IMR-90 (cell line): ENCODE results near the gene ZSCAN5A. TPM values are rescaled to one million over a fixed set of nuclear protein-coding genes. Genes with fewer than 3 reads are reported as not detected.

Experiments
- ATAC-seq: fragments of 200-7000 bp; cut with Tn5 transposase; 2 replicates; pipeline ENCODE4 v1.9.1; 2020; ENCODE audit warnings: low read depth, mild to moderate bottlenecking, moderate library complexity
- BruUV-seq: library from RNA; stranded (reverse); fragments of 400-500 nt; replicated peaks from 2 replicates; lab custom pipeline; 2021; lab: Mats Ljungman, UMichigan
- CTCF ChIA-PET: fragments of 300-600 bp; formaldehyde crosslinking; extraction: SDS; loops from one replicate; lab custom pipeline; 2021; ENCODE audit warnings: antibody characterized with exemption; lab: Yijun Ruan, JAX
- POLR2A ChIA-PET: fragments of 300-600 bp; sonication (Branson Sonifier 250); formaldehyde crosslinking; loops from one replicate; lab custom pipeline; 2022; ENCODE audit warnings: antibody characterized with exemption; ENCODE audit not compliant: unreplicated experiment; lab: Charles Lee
- DNase-seq: peaks from one replicate; pipeline ENCODE4 v3.0.0; 2013
- H2AFZ ChIP-seq: replicated peaks from 2 replicates; pipeline ENCODE3; 2013; ENCODE audit warnings: low read length, mild to moderate bottlenecking; ENCODE audit not compliant: poor library complexity
- H2AK5ac ChIP-seq: 2 replicates; pipeline ENCODE4 v1.6.1; 2013; ENCODE audit warnings: low read depth, low read length, inconsistent platforms
- H2AK9ac ChIP-seq: replicated peaks from 2 replicates; pipeline ENCODE3; 2013; ENCODE audit warnings: mild to moderate bottlenecking, low read depth, low read length, moderate library complexity; ENCODE audit not compliant: poor library complexity
- H2BK120ac ChIP-seq: 2 replicates; pipeline ENCODE4 v1.6.1; 2013; ENCODE audit warnings: low read depth, low read length, inconsistent platforms
- H2BK15ac ChIP-seq: 3 replicates; pipeline ENCODE4 v1.6.1; 2013; ENCODE audit warnings: low read depth, low read length, inconsistent platforms
- H2BK20ac ChIP-seq: 2 replicates; pipeline ENCODE4 v1.6.1; 2013; ENCODE audit warnings: low read depth, mild to moderate bottlenecking, inconsistent platforms, low read length, moderate library complexity
- H2BK5ac ChIP-seq: 2 replicates; pipeline ENCODE4 v1.6.1; 2013; ENCODE audit warnings: mild to moderate bottlenecking, low read depth, low read length, inconsistent platforms; ENCODE audit not compliant: poor library complexity, severe bottlenecking
- H3K14ac ChIP-seq: replicated peaks from 2 replicates; pipeline ENCODE4 v1.6.1; 2013; ENCODE audit warnings: low read depth, low read length, inconsistent platforms
- H3K18ac ChIP-seq: 2 replicates; pipeline ENCODE4 v1.6.1; 2013; ENCODE audit warnings: low read depth, low read length, control low read depth
- H3K23ac ChIP-seq: 2 replicates; pipeline ENCODE4 v1.6.1; 2013; ENCODE audit warnings: low read depth, low read length, inconsistent platforms
- H3K27ac ChIP-seq: 2 replicates; pipeline ENCODE4 v1.5.1; 2013; ENCODE audit warnings: mild to moderate bottlenecking, control low read depth, low read length; ENCODE audit not compliant: insufficient read depth
- H3K27me3 ChIP-seq: 2 replicates; pipeline ENCODE4 v1.6.1; 2013; ENCODE audit warnings: low read length; ENCODE audit not compliant: control insufficient read depth, insufficient read depth
- H3K36me3 ChIP-seq: 2 replicates; pipeline ENCODE4 v1.6.1; 2013; ENCODE audit warnings: low read length, mixed read lengths; ENCODE audit not compliant: control insufficient read depth, insufficient read depth
- H3K4ac ChIP-seq: 2 replicates; pipeline ENCODE4 v1.6.1; 2013; ENCODE audit warnings: low read depth, low read length, inconsistent platforms
- H3K4me1 ChIP-seq: 2 replicates; pipeline ENCODE4 v1.6.1; 2013; ENCODE audit warnings: low read length, mixed read lengths; ENCODE audit not compliant: control insufficient read depth, insufficient read depth
- H3K4me2 ChIP-seq: 2 replicates; pipeline ENCODE4 v1.6.1; 2013; ENCODE audit warnings: low read depth, mild to moderate bottlenecking, control low read depth, low read length, moderate library complexity
- H3K4me3 ChIP-seq: 2 replicates; pipeline ENCODE4 v1.5.1; 2013; ENCODE audit warnings: low read depth, mild to moderate bottlenecking, control low read depth, low read length, moderate library complexity; ENCODE audit not compliant: insufficient read depth
- H3K56ac ChIP-seq: 2 replicates; pipeline ENCODE4 v1.6.1; 2013; ENCODE audit warnings: low read length, inconsistent platforms; ENCODE audit not compliant: insufficient read depth; ENCODE audit errors: extremely low read depth
- H3K79me1 ChIP-seq, 2 experiments: 2 replicates each; pipeline ENCODE4 v1.6.1; 2013; ENCODE audit warnings: low read length in 2 of 2, inconsistent platforms in 1 of 2, low read depth in 1 of 2
- H3K9ac ChIP-seq: 2 replicates; pipeline ENCODE4 v1.6.1; 2013; ENCODE audit warnings: low read depth, low read length, control low read depth
- H3K9me1 ChIP-seq: 2 replicates; pipeline ENCODE4 v1.6.1; 2013; ENCODE audit warnings: low read length, inconsistent platforms; ENCODE audit not compliant: insufficient read depth
- H3K9me3 ChIP-seq: 2 replicates; pipeline ENCODE4 v1.6.1; 2013; ENCODE audit warnings: low read length; ENCODE audit not compliant: control insufficient read depth, insufficient read depth
- H4K20me1 ChIP-seq: 2 replicates; pipeline ENCODE4 v1.6.1; 2013; ENCODE audit warnings: low read length, inconsistent platforms; ENCODE audit not compliant: insufficient read depth
- H4K5ac ChIP-seq: 2 replicates; pipeline ENCODE4 v1.6.1; 2013; ENCODE audit warnings: mild to moderate bottlenecking, low read depth, low read length, control low read depth
- H4K8ac ChIP-seq, 2 experiments: 2 replicates each; pipeline ENCODE4 v1.6.1; 2013; ENCODE audit warnings: low read depth in 2 of 2, low read length in 2 of 2, control low read depth in 1 of 2, inconsistent platforms in 1 of 2
- H4K91ac ChIP-seq: 2 replicates; pipeline ENCODE4 v1.6.1; 2013; ENCODE audit warnings: low read depth, low read length, inconsistent platforms; ENCODE audit not compliant: insufficient read depth
- BHLHE40 ChIP-seq: fragments of 150-350 bp; IDR thresholded peaks from 2 replicates; pipeline ENCODE4 v1.6.1; 2016; ENCODE audit warnings: mild to moderate bottlenecking, low read depth, low read length
- CEBPB ChIP-seq: IDR thresholded peaks from 2 replicates; pipeline ENCODE4 v1.6.1; 2012; ENCODE audit warnings: low read depth, low read length, improper control_type of control experiment
- CHD1 ChIP-seq: IDR thresholded peaks from 2 replicates; pipeline ENCODE4 v1.6.1; 2012; ENCODE audit warnings: low read depth, low read length, improper control_type of control experiment
- CTCF ChIP-seq: conservative IDR thresholded peaks from 2 replicates; pipeline ENCODE4 v1.5.1; 2012; ENCODE audit warnings: mild to moderate bottlenecking, low read depth, low read length, improper control_type of control experiment
- ELK1 ChIP-seq: fragments of 150-350 bp; IDR thresholded peaks from 2 replicates; pipeline ENCODE4 v1.6.1; 2016; ENCODE audit warnings: low read depth, mild to moderate bottlenecking, low read length, moderate library complexity, borderline replicate concordance
- FOS ChIP-seq: fragments of 150-350 bp; IDR thresholded peaks from 2 replicates; pipeline ENCODE4 v1.6.1; 2016; ENCODE audit warnings: low read depth, low read length
- MAFK ChIP-seq: IDR thresholded peaks from 2 replicates; pipeline ENCODE4 v1.6.1; 2012; ENCODE audit warnings: low read depth, low read length, improper control_type of control experiment
- MAZ ChIP-seq: IDR thresholded peaks from 2 replicates; pipeline ENCODE4 v1.6.1; 2012; ENCODE audit warnings: low read depth, mild to moderate bottlenecking, low read length, improper control_type of control experiment, moderate library complexity, borderline replicate concordance
- MXI1 ChIP-seq: IDR thresholded peaks from 2 replicates; pipeline ENCODE4 v1.6.1; 2012; ENCODE audit warnings: low read depth, mild to moderate bottlenecking, low read length, moderate library complexity, borderline replicate concordance
- NFE2L2 ChIP-seq: fragments of 150-350 bp; IDR thresholded peaks from 2 replicates; pipeline ENCODE4 v1.6.1; 2016; ENCODE audit warnings: low read depth, mild to moderate bottlenecking, low read length
- POLR2A ChIP-seq: IDR thresholded peaks from 2 replicates; pipeline ENCODE4 v1.6.1; 2012; ENCODE audit warnings: mild to moderate bottlenecking, low read depth, low read length
- RAD21 ChIP-seq: IDR thresholded peaks from 2 replicates; pipeline ENCODE4 v1.6.1; 2012; ENCODE audit warnings: low read length, improper control_type of control experiment
- RCOR1 ChIP-seq: IDR thresholded peaks from 2 replicates; pipeline ENCODE4 v1.6.1; 2012; ENCODE audit warnings: mild to moderate bottlenecking, low read length, improper control_type of control experiment; ENCODE audit not compliant: insufficient replicate concordance
- RFX5 ChIP-seq: IDR thresholded peaks from 2 replicates; pipeline ENCODE4 v1.8.0; 2012; ENCODE audit warnings: low read depth, mild to moderate bottlenecking, low read length, moderate library complexity
- SMC3 ChIP-seq: fragments of 150-350 bp; IDR thresholded peaks from 2 replicates; pipeline ENCODE4 v1.6.1; 2016; ENCODE audit warnings: low read depth, mild to moderate bottlenecking, antibody characterized with exemption, low read length, moderate library complexity
- USF2 ChIP-seq: fragments of 150-350 bp; IDR thresholded peaks from 2 replicates; pipeline ENCODE4 v1.6.1; 2017; ENCODE audit warnings: mild to moderate bottlenecking, antibody characterized with exemption, low read length, low read depth
- WGBS, 2 experiments: methylation state at CpG; one replicate each; pipeline versions ENCODE4 v1.1.5 to v1.1.7; 2013; ENCODE audit warnings: missing lambda C conversion rate in 2 of 2; ENCODE audit not compliant: insufficient read length in 1 of 2; ENCODE audit errors: extremely low coverage in 2 of 2; 5-methylcytosine and 5-hydroxymethylcytosine counted together
- dilution Hi-C: fragments of 300-500 bp; cut with HindIII; formaldehyde crosslinking; loops from one replicate; pipeline ENCODE4 v1.14.3; 2018; ENCODE audit warnings: low sequenced_read_pairs; ENCODE audit not compliant: unreplicated experiment
- in situ Hi-C: fragments of 300-500 bp; cut with MboI; formaldehyde crosslinking; loops from 3 replicates; pipeline ENCODE4 v1.14.3; 2019; ENCODE audit warnings: low sequenced_read_pairs, inconsistent platforms, mixed read lengths
- intact Hi-C: fragments of 100-400 bp; cut with micrococcal nuclease; formaldehyde crosslinking; loops from 2 replicates; pipeline ENCODE4 v1.10.0; 2022
- polyA plus RNA-seq, 3 experiments: library from polyadenylated mRNA; depleted of rRNA; stranded (reverse); fragments of >200 nt; gene quantifications; 2 replicates each; pipeline ENCODE4 v1.2.3, GENCODE V29; 2012; ENCODE audit warnings: low replicate concordance in 1 of 3
- total RNA-seq: library from RNA; depleted of rRNA; stranded (reverse); fragments of >200 nt; gene quantifications from 2 replicates; pipeline ENCODE4 v1.2.3, GENCODE V29; 2012

Gene ZSCAN5A
- total and polyA plus RNA-seq, 2 of the 4 experiments (the other 2 are of a cell fraction): 4.3 to 5.0 TPM

GRCh38 chr19:56312342-56312741 lies 2.3 kb downstream of the ZSCAN5A start:
- ATAC-seq: no peak
- no CpG with 5 or more reads among the region's 4 CpGs for WGBS, 2 experiments
- no peak overlapping the region for H3K4me2 ChIP-seq
- no peak overlapping the region for H2AK5ac ChIP-seq
- no peak overlapping the region for H3K4ac ChIP-seq
- no peak overlapping the region for H3K23ac ChIP-seq
- H3K18ac ChIP-seq: no peak overlapping the region
- H4K5ac ChIP-seq: no peak overlapping the region
- H3K14ac ChIP-seq: no peak overlapping the region
- intact Hi-C loops: loop anchor here (10.0 kb wide), 1 partner anchor 138 kb away; the partner anchor contains the start of gene GALP
- CTCF ChIA-PET: no interaction called here
- H2AK9ac ChIP-seq: no peak overlapping the region
- dilution Hi-C loops: no loop called here
- no peak overlapping the region for H2BK5ac ChIP-seq
- no peak overlapping the region for H3K9ac ChIP-seq
- BruUV-seq: no TSS peak
- no peaks in the 10 kb centered on the region for H3K9me3 ChIP-seq
- no peak overlapping the region for H3K56ac ChIP-seq
- H3K4me3 ChIP-seq: no peak overlapping the region
- POLR2A ChIA-PET: no interaction called here
- H2BK20ac ChIP-seq: no peak overlapping the region
- no peak overlapping the region for H2BK120ac ChIP-seq
- no peaks in the 10 kb centered on the region for H3K27me3 ChIP-seq
- DNase-seq: no peak
- no peaks in the 10 kb centered on the region for H3K4me1 ChIP-seq
- H2AFZ ChIP-seq: no peak overlapping the region
- H3K9me1 ChIP-seq: peaks cover 10% of the 10 kb centered on the region; the same call in 1 of the 2 replicates
- peaks cover 0 to 17% of the 10 kb centered on the region in 2 experiments; a peak in 3 of 4 replicates for H3K79me1 ChIP-seq
- no peak overlapping the region for H4K91ac ChIP-seq
- H2BK15ac ChIP-seq: no peak overlapping the region
- TF ChIP-seq CEBPB (no peak), NFE2L2 (no peak), FOS (no peak), CTCF (no peak), CHD1 (no peak), RCOR1 (no peak), ELK1 (no peak), MAFK (no peak), RFX5 (no peak), BHLHE40 (no peak), POLR2A (no peak), MAZ (no peak), RAD21 (no peak), MXI1 (no peak), SMC3 (no peak), USF2 (no peak)
- peaks cover 2% of the 10 kb centered on the region; the same call in 1 of the 2 replicates for H3K36me3 ChIP-seq
- H3K27ac ChIP-seq: no peak overlapping the region
- in situ Hi-C loops: no loop called here
- H4K8ac ChIP-seq: no peak overlapping the region
- no peaks in the 10 kb centered on the region for H4K20me1 ChIP-seq
